ENCODE data around the gene HOXB8.

GRCh38 chr17:48611213-48611612 is 3.9 kb downstream of the HOXB8 start:
- TF ChIP-seq CTCF (IDR thresholded peaks at IDR 0.05) (no peak), ZFX (IDR thresholded peaks at IDR 0.05; ENCODE audit: borderline replicate concordance) (no peak)

Data from 22Rv1 (cell line).